Thymus (tissue), 14 donors: ENCODE results near the gene UBE2L6. TPM values are rescaled to one million over a fixed set of nuclear protein-coding genes. Genes with fewer than 3 reads are reported as not detected.
A peak's percentile ranks its signal among the peaks of the same experiment; 100 is the strongest.

Experiments
- DNase-seq, 9 donors: peaks; one replicate each; pipeline ENCODE4 v3.0.0-alpha.2; 2013; ENCODE audit warnings: low spot score in 9 of 9, low read depth in 6 of 9, missing footprints in 1 of 9
- H3K27ac ChIP-seq, 2 donors: one replicate each; pipeline ENCODE4 v1.5.1; 2013; ENCODE audit warnings: control low read depth in 1 of 2, low read depth in 1 of 2, low read length in 1 of 2, mild to moderate bottlenecking in 1 of 2, moderate library complexity in 1 of 2
- H3K27me3 ChIP-seq, 2 donors: one replicate each; pipeline ENCODE4 v1.5.1; 2013; ENCODE audit warnings: low read length in 1 of 2; ENCODE audit not compliant: control insufficient read depth in 2 of 2, insufficient read depth in 1 of 2
- H3K36me3 ChIP-seq, 2 donors: one replicate each; pipeline ENCODE4 v1.5.1; 2013; ENCODE audit warnings: low read length in 1 of 2, mild to moderate bottlenecking in 1 of 2, moderate library complexity in 1 of 2; ENCODE audit not compliant: control insufficient read depth in 2 of 2, insufficient read depth in 2 of 2
- H3K4me1 ChIP-seq, 2 donors: one replicate each; pipeline ENCODE4 v1.5.1; 2013; ENCODE audit warnings: low read length in 2 of 2; ENCODE audit not compliant: control insufficient read depth in 2 of 2, insufficient read depth in 2 of 2
- H3K4me3 ChIP-seq, 2 donors: one replicate each; pipeline ENCODE4 v1.5.1; 2013; ENCODE audit warnings: low read length in 2 of 2, control low read depth in 1 of 2, mild to moderate bottlenecking in 1 of 2
- H3K9me3 ChIP-seq, 2 donors: one replicate each; pipeline ENCODE4 v1.5.1; 2013; ENCODE audit warnings: low read length in 1 of 2, mild to moderate bottlenecking in 1 of 2; ENCODE audit not compliant: control insufficient read depth in 2 of 2, insufficient read depth in 1 of 2
- WGBS: extraction: QIAGEN DNeasy Blood & Tissue Kit; methylation state at CpG from one replicate; pipeline ENCODE4 v1.1.7; 2013; 5-methylcytosine and 5-hydroxymethylcytosine counted together
- long read RNA-seq, 10 donors: transcript quantifications; one replicate each; lab custom pipeline, GENCODE V29; 2026
- polyA plus RNA-seq: library from polyadenylated mRNA; stranded (reverse); fragments of 200-250 nt; gene quantifications from one replicate; pipeline ENCODE4 v1.2.3, GENCODE V29; 2013
- total RNA-seq: library from RNA; stranded (reverse); fragments of 120-200 nt; gene quantifications from one replicate; pipeline ENCODE4 v1.2.4, GENCODE V29; 2013
- donor health status: healthy.

Gene UBE2L6
- 119 TPM for total RNA-seq
- 98.7 TPM for polyA plus RNA-seq
- long read RNA-seq, donor 1, transcript UBE2L6-201 (4 exons, 1,354 nt): major isoform, 8 of 8 reads
- long read RNA-seq, donor 1, partial matches to known transcripts: 0 of 8 reads
- long read RNA-seq, donor 1, other reads (novel, unspliced or antisense): 0 of 8 reads
- long read RNA-seq, donor 2: 0 reads
- long read RNA-seq, donor 3, transcript UBE2L6-201 (4 exons, 1,354 nt): major isoform, 74 of 85 reads
- long read RNA-seq, donor 3, partial matches to known transcripts: 5 of 85 reads
- long read RNA-seq, donor 3, other reads (novel, unspliced or antisense): 0 of 85 reads
- long read RNA-seq, donor 4, transcript UBE2L6-201 (4 exons, 1,354 nt): major isoform, 32 of 35 reads
- long read RNA-seq, donor 4, partial matches to known transcripts: 0 of 35 reads
- long read RNA-seq, donor 4, other reads (novel, unspliced or antisense): 0 of 35 reads
- long read RNA-seq, donor 5, transcript UBE2L6-202 (4 exons, 1,573 nt): minor isoform, 7 of 117 reads
- long read RNA-seq, donor 5, transcript UBE2L6-201 (4 exons, 1,354 nt): major isoform, 98 of 117 reads
- long read RNA-seq, donor 5, partial matches to known transcripts: 8 of 117 reads
- long read RNA-seq, donor 5, other reads (novel, unspliced or antisense): 0 of 117 reads
- long read RNA-seq, donor 6, transcript UBE2L6-205 (3 exons, 605 nt): minor isoform, 7 of 69 reads
- long read RNA-seq, donor 6, transcript UBE2L6-201 (4 exons, 1,354 nt): major isoform, 49 of 69 reads
- long read RNA-seq, donor 6, partial matches to known transcripts: 11 of 69 reads
- long read RNA-seq, donor 6, other reads (novel, unspliced or antisense): 0 of 69 reads
- long read RNA-seq, donor 7, transcript UBE2L6-201 (4 exons, 1,354 nt): major isoform, 83 of 88 reads
- long read RNA-seq, donor 7, partial matches to known transcripts: 0 of 88 reads
- long read RNA-seq, donor 7, other reads (novel, unspliced or antisense): 0 of 88 reads
- long read RNA-seq, donor 8, transcript UBE2L6-201 (4 exons, 1,354 nt): major isoform, 35 of 37 reads
- long read RNA-seq, donor 8, partial matches to known transcripts: 0 of 37 reads
- long read RNA-seq, donor 8, other reads (novel, unspliced or antisense): 0 of 37 reads
- long read RNA-seq, donor 9, transcript UBE2L6-201 (4 exons, 1,354 nt): major isoform, 48 of 52 reads
- long read RNA-seq, donor 9, partial matches to known transcripts: 0 of 52 reads
- long read RNA-seq, donor 9, other reads (novel, unspliced or antisense): 0 of 52 reads
- long read RNA-seq, donor 10, transcript UBE2L6-201 (4 exons, 1,354 nt): major isoform, 45 of 46 reads
- long read RNA-seq, donor 10, partial matches to known transcripts: 0 of 46 reads
- long read RNA-seq, donor 10, other reads (novel, unspliced or antisense): 0 of 46 reads

DNA sequence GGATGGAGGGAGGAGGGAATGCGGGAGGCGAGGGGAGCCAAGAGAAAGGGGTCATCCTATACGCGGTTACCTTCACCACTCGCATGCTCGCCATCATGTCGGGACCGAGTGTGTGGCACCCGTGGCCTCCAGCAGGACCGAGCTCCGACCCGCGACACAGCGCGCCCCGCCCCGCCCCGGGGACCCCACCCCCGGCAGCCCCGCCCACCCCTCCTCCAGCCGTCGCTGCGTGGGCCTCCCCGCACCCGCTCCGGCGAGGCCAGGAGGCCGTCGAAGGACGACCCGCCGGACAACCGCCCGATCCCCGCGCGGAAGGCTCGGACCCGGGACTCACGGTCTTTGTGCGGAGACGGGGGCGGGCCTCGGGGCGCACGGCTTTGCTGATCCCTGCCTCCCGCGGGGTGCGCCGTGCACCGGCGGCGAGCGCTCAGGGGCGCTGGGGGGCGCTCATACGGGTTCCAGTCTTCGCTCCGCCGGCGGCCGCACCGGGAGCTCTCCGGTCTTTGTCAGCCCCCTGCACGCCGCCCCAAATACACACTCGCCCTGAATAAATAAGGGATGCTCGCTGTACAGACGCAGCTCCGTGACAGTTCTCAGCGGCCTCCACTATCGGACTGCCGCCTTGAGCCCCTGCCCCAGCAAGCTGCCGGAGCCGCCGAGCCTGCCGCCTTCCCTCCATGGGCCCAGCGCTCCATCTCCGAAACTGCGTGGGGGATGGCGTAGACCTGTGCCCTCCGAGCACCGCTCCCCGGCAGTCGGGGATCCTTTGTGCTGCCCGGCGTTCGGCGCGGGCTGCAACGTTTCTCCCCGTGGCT lies at the start of gene UBE2L6:
UBE2L6 (minus strand) TSS at position 158 of the 815 bp plus-strand sequence; CDS start at position 97, 61 bp downstream.
- under 1% methylated on average over 92 of the region's 92 CpGs for WGBS
- peak within 1 kb of the TSS; percentile 95 to 98 for H3K27ac ChIP-seq
- no peaks in the 10 kb centered on the region for H3K27me3 ChIP-seq
- no peaks in the 10 kb centered on the region for H3K36me3 ChIP-seq
- peak in 8 of 9 donors; percentile 50 to 87 (median 70) for DNase-seq
- H3K9me3 ChIP-seq: peaks cover 0 to 3% of the 10 kb centered on the region in 2 donors
- peak within 1 kb of the TSS; percentile 76 to 99 for H3K4me3 ChIP-seq
- H3K4me1 ChIP-seq: peaks cover 8 to 34% of the 10 kb centered on the region in 2 donors

DNA sequence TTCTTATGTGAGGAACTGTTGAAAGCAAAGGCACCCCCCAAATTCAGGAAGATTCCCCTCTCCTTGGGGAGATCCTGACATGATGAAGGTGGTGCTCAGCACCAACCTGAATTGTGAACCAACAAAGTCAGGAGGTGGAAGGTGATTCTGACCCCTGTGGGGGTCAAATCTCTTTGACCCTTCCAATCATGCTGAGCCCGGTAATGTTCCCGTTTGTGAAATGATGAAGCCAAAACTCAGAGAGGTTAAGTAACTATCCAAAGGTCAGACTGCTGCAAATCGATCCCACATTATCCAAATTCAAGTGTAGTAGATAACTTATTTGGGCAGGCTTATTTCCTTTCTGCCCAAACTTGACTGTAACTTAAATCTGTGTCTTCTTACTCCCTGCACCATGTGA lies 49.1 kb upstream of the UBE2L6 start:
- Histone ChIP-seq H3K4me1 (no peaks in the 10 kb centered on the region), H3K27me3 (no peaks in the 10 kb centered on the region), H3K9me3 (no peaks in the 10 kb centered on the region), H3K4me3 (no peak overlapping the region), H3K27ac (no peak overlapping the region), H3K36me3 (no peaks in the 10 kb centered on the region)
- no peak for DNase-seq
- WGBS: 94% methylated on average over 3 of the region's 3 CpGs

DNA sequence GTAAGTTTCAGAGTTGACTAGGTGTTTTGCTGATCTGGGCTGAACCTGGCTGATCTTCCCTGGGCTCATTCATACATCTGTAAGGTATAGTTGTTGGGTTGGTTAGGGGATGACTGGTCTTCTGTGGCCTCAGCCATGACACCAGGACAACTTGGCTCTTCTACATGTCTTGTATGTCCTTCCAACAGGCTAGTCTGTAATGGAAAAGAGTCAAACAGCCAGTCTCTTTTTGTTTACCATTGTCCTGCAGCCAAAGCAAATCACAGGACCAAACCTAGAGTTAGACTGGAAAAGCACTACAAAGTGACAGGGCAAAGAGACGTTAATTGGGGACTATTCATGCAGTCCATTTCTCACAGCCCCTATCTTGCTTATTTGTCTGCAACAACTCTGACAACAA lies 47.8 kb upstream of the UBE2L6 start:
- H3K36me3 ChIP-seq: no peaks in the 10 kb centered on the region
- DNase-seq: no peak
- WGBS: 94% methylated on average over 1 of the region's 1 CpG

DNA sequence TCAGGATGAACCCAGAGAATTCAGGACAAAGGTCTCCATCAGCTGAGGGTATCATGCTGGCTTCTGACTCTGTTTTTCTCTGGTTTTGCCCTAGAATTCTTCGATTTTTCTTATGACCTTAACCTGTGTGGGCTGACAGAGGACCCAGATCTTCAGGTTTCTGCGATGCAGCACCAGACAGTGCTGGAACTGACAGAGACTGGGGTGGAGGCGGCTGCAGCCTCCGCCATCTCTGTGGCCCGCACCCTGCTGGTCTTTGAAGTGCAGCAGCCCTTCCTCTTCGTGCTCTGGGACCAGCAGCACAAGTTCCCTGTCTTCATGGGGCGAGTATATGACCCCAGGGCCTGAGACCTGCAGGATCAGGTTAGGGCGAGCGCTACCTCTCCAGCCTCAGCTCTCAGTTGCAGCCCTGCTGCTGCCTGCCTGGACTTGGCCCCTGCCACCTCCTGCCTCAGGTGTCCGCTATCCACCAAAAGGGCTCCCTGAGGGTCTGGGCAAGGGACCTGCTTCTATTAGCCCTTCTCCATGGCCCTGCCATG lies 46.8 kb upstream of the UBE2L6 start:
- H3K27me3 ChIP-seq: no peaks in the 10 kb centered on the region
- no peaks in the 10 kb centered on the region for H3K36me3 ChIP-seq
- H3K4me3 ChIP-seq: no peak overlapping the region
- H3K9me3 ChIP-seq: no peaks in the 10 kb centered on the region
- 92% methylated on average over 10 of the region's 10 CpGs for WGBS
- no peak overlapping the region for H3K27ac ChIP-seq
- H3K4me1 ChIP-seq: no peaks in the 10 kb centered on the region
- no peak for DNase-seq

More for the DNA sequence above, 47.8 kb upstream of the UBE2L6 start:
- no peak overlapping the region for H3K27ac ChIP-seq
- no peaks in the 10 kb centered on the region for H3K4me1 ChIP-seq
- H3K27me3 ChIP-seq: no peaks in the 10 kb centered on the region
- no peaks in the 10 kb centered on the region for H3K9me3 ChIP-seq
- H3K4me3 ChIP-seq: no peak overlapping the region

DNA sequence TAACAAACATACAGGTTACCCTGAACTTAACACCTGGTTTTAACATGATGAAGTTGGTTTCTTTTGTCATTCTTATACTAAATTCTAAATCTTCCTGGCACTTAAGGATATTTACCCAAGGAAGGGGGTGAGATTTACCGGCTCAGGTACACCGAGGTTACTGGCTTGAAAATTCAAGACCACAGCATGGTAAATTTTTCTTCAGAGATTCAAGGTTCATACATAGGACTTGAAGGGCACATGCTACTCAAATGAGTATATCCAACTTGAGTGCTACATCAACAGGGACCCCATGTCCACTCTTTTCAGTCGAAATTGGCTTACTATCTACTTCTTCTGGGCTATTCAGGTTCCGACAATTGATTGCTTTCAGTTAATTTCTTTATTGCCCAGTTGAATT lies 42.7 kb upstream of the UBE2L6 start:
- WGBS: 98% methylated on average over 4 of the region's 4 CpGs
- Histone ChIP-seq H3K9me3 (no peaks in the 10 kb centered on the region), H3K27me3 (no peaks in the 10 kb centered on the region), H3K27ac (no peak overlapping the region), H3K4me3 (no peak overlapping the region), H3K36me3 (no peaks in the 10 kb centered on the region), H3K4me1 (no peaks in the 10 kb centered on the region)
- DNase-seq: no peak

DNA sequence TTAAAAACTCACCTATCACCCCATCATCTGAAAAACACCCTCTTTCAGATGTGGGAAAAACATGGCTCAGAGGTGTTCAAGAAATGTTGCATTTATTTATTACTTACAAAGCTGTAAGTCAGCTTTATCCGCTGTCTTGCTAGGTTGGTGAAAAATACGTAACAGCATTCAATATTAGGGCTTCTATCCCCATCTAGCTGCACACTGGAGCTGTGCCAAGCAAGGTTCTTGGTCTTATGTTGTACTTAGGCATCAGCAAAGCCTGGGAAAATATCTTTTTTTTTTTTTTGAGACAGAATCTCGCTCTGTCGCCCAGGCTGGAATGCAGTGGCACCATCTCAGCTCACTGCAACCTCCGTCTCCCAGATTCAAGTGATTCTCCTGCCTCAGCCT lies 37.6 kb upstream of the UBE2L6 start:
- H3K4me1 ChIP-seq: peaks cover 5 to 11% of the 10 kb centered on the region in 2 donors
- H3K27me3 ChIP-seq: no peaks in the 10 kb centered on the region
- DNase-seq: peak in 1 of 9 donors; percentile 44
- H3K36me3 ChIP-seq: no peaks in the 10 kb centered on the region
- H3K27ac ChIP-seq: no peak overlapping the region
- no peaks in the 10 kb centered on the region for H3K9me3 ChIP-seq
- 94% methylated on average over 5 of the region's 5 CpGs for WGBS
- H3K4me3 ChIP-seq: no peak overlapping the region

DNA sequence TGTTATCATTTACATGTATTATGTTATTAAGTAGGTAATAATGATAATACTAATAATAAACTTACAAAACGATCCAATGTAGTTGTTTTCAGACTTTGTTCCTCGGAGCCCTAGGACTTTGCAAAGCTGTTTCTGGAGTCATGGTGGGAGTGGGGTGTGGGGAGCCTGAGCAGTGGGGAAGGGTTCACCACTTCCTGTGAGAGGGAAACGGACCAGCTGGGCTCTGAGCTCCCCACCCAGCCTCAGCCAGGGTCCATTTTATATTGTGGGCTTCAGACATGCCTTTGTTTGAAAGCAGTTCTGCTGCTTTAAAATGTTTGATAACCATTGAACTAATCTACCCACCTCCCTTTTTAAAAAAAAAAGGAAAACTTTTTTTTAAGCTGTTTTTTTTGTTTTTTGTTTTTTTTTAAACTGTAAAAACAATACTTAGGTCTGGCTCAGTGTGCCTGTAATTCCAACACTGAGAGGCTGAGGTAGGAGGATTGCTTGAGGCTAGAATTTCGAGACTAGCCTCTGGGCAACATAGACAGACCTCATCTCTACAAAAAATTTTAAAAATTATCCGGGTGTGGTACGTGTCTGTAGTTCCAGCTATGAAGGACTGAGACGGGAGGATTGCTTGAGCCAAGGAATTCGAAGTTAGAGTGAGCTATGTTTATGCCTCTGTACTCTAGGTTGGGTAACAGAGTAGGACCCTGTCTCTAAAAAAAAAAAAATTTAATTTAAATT lies 37.0 kb upstream of the UBE2L6 start:
- Histone ChIP-seq H3K27me3 (no peaks in the 10 kb centered on the region), H3K4me3 (no peak overlapping the region), H3K4me1 (peaks cover 5 to 11% of the 10 kb centered on the region in 2 donors), H3K27ac (peak overlapping the region in 1 of 2 donors; percentile 0), H3K36me3 (no peaks in the 10 kb centered on the region), H3K9me3 (no peaks in the 10 kb centered on the region)
- DNase-seq: peak in 5 of 9 donors; percentile 14 to 63 (median 27)
- 56% methylated on average over 8 of the region's 8 CpGs for WGBS
